Sigmoid colon (tissue), 7 donors: Measurements from ENCODE around the gene RBBP5. TPM values are rescaled to one million over a fixed set of nuclear protein-coding genes. Genes with fewer than 3 reads are reported as not detected.

ENCODE experiments used
- DNase-seq: peaks from one replicate; pipeline ENCODE4 v3.0.0-alpha.2; 2019
- H3K27ac ChIP-seq, 4 donors: fragments of 200-600 bp; sonication (generic); one replicate each; pipeline ENCODE4 v1.5.1; 2016 to 2019; ENCODE audit warnings: mild to moderate bottlenecking in 1 of 4
- H3K27me3 ChIP-seq, 3 donors: fragments of 200-600 bp; sonication (generic); one replicate each; pipeline ENCODE4 v1.5.1; 2019; ENCODE audit warnings: mild to moderate bottlenecking in 1 of 3
- H3K36me3 ChIP-seq, 4 donors: fragments of 200-600 bp; sonication (generic); one replicate each; pipeline ENCODE4 v1.5.1; 2016 to 2019
- H3K4me1 ChIP-seq, 4 donors: fragments of 200-600 bp; sonication (generic); one replicate each; pipeline ENCODE4 v1.5.1; 2017 to 2019
- H3K4me3 ChIP-seq, 4 donors: fragments of 200-600 bp; sonication (generic); one replicate each; pipeline ENCODE4 v1.5.1; 2017 to 2019; ENCODE audit warnings: mild to moderate bottlenecking in 2 of 4, moderate library complexity in 1 of 4
- H3K9me3 ChIP-seq, 4 donors: fragments of 200-600 bp in 3 of 4; sonication (generic) in 3 of 4; one replicate each; pipeline versions ENCODE4 v1.5.1 to v1.6.1; 2013 to 2019
- EP300 ChIP-seq, 4 donors: sonication (generic); formaldehyde crosslinking; IDR thresholded peaks; one replicate each; pipeline ENCODE4 v1.6.1; 2017; ENCODE audit warnings: antibody characterized with exemption in 4 of 4
- POLR2A ChIP-seq, 2 donors: fragments of 450-650 bp; IDR thresholded peaks; one replicate each; pipeline ENCODE4 v1.6.1; 2016; ENCODE audit warnings: antibody characterized with exemption in 2 of 2, mild to moderate bottlenecking in 2 of 2, moderate library complexity in 2 of 2
- POLR2AphosphoS5 ChIP-seq, 4 donors: sonication (generic); formaldehyde crosslinking; IDR thresholded peaks; one replicate each; pipeline ENCODE4 v1.6.1; 2017; ENCODE audit warnings: antibody characterized with exemption in 4 of 4
- WGBS, 2 donors: extraction: QIAGEN DNeasy Blood & Tissue Kit; methylation state at CpG; one replicate each; pipeline ENCODE4 v1.1.7; 2013; 5-methylcytosine and 5-hydroxymethylcytosine counted together
- intact Hi-C: fragments of 100-400 bp; cut with DNase I; formaldehyde crosslinking; loops from one replicate; pipeline ENCODE4 v1.15.1; 2023
- polyA plus RNA-seq, 3 donors: library from polyadenylated mRNA; stranded (reverse); fragments of 200-250 nt; gene quantifications; one replicate each; pipeline ENCODE4 v1.2.3, GENCODE V29; 2013
- total RNA-seq, 4 donors: library from RNA; depleted of rRNA; stranded (reverse); fragments of >200 nt; gene quantifications; one replicate each; pipeline ENCODE4 v1.1.0, GENCODE V29; 2016
- TF ChIP-seq, protein P1 (sequence below), 4 experiments: fragments of 450-650 bp in 3 of 4; fragments of 200-600 bp in 1 of 4; IDR thresholded peaks; one replicate each; pipeline ENCODE4 v1.5.1; 2016 to 2019; ENCODE audit warnings: antibody characterized with exemption in 4 of 4, mild to moderate bottlenecking in 3 of 4, moderate library complexity in 2 of 4
- donor health status: healthy with polysubstance abuse.
- donor health status: Bipolar disorder and iron deficiency.
- donor health status: healthy.

Gene RBBP5, protein sequence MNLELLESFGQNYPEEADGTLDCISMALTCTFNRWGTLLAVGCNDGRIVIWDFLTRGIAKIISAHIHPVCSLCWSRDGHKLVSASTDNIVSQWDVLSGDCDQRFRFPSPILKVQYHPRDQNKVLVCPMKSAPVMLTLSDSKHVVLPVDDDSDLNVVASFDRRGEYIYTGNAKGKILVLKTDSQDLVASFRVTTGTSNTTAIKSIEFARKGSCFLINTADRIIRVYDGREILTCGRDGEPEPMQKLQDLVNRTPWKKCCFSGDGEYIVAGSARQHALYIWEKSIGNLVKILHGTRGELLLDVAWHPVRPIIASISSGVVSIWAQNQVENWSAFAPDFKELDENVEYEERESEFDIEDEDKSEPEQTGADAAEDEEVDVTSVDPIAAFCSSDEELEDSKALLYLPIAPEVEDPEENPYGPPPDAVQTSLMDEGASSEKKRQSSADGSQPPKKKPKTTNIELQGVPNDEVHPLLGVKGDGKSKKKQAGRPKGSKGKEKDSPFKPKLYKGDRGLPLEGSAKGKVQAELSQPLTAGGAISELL
- total RNA-seq (10 to 100 TPM; 12.2 to 36.5 (median 13.9) TPM), polyA plus RNA-seq (1 to 10 TPM; 6.6 to 8.1 (median 7.8) TPM)

DNA sequence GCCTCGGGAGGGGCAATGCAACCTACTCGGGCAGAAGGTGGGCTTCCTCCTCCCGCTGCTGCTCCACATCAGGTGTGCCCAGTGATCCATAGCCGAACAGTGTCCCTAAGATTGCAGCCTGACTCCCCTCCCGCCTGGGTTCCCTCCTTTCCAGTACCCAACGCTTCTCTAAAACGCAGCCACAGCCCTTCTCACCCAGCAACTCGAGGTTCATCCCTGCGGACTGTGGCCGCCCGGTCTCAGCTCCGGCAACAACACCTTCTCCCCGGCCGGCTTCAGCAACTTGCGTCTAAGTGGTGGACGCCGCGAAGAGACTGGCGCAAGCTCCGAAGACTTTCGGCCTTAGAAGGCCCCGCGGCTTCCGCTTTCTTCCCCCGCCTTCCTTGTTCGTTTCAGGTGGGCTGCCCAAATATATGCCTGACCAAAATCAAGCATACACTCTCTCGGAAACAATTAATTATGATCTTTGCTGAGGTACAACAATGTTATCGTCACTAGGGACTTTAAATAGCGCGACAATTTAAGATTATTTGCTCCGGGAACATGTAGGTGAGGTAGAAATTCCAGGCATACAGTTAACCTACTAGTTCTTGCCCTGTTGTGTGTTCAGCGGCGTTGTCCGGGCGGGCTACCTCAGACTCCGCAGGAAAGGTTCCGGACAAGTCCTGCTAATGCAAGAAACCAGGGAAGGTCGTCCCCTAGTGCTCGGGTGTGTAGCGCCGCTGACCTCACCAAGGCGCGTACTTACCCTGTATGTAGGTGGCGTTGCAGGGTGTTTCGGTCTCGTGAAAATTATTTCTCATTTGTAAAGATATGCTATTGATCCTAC, at the start of gene RBBP5:
TSS of gene RBBP5 (minus strand) at position 319 of the 829 bp plus-strand sequence. CDS start at position 214, 105 bp downstream.
- Histone ChIP-seq H3K4me1 (peaks cover 0 to 31% (median 23%) of the 10 kb centered on the region in 4 donors), H3K27me3 (no peaks in the 10 kb centered on the region), H3K9me3 (no peaks in the 10 kb centered on the region), H3K27ac (peak within 1 kb of the TSS; percentile 88 to 93 (median 91)), H3K4me3 (peak within 1 kb of the TSS; percentile 80 to 95 (median 90)), H3K36me3 (peaks cover 0 to 13% (median 0%) of the 10 kb centered on the region in 4 donors)
- 0% methylated on average over 46 of the region's 46 CpGs for WGBS, 2 donors
- TF ChIP-seq POLR2AphosphoS5 (IDR thresholded peaks at IDR 0.05): peak; percentile 78 to 96 (median 88)
- TF ChIP-seq, protein P1, sequence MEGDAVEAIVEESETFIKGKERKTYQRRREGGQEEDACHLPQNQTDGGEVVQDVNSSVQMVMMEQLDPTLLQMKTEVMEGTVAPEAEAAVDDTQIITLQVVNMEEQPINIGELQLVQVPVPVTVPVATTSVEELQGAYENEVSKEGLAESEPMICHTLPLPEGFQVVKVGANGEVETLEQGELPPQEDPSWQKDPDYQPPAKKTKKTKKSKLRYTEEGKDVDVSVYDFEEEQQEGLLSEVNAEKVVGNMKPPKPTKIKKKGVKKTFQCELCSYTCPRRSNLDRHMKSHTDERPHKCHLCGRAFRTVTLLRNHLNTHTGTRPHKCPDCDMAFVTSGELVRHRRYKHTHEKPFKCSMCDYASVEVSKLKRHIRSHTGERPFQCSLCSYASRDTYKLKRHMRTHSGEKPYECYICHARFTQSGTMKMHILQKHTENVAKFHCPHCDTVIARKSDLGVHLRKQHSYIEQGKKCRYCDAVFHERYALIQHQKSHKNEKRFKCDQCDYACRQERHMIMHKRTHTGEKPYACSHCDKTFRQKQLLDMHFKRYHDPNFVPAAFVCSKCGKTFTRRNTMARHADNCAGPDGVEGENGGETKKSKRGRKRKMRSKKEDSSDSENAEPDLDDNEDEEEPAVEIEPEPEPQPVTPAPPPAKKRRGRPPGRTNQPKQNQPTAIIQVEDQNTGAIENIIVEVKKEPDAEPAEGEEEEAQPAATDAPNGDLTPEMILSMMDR (IDR thresholded peaks at IDR 0.05): peak; percentile 49 to 68 (median 56)
- no peak for TF ChIP-seq EP300 (IDR thresholded peaks at IDR 0.05)
- TF ChIP-seq POLR2A (IDR thresholded peaks at IDR 0.05): peak; percentile 69 to 73
- DNase-seq: peak; percentile 97
- intact Hi-C loops: loop anchor here (5.0 kb wide), 1 partner anchor 135 kb away; no protein-coding TSS in a partner anchor

DNA sequence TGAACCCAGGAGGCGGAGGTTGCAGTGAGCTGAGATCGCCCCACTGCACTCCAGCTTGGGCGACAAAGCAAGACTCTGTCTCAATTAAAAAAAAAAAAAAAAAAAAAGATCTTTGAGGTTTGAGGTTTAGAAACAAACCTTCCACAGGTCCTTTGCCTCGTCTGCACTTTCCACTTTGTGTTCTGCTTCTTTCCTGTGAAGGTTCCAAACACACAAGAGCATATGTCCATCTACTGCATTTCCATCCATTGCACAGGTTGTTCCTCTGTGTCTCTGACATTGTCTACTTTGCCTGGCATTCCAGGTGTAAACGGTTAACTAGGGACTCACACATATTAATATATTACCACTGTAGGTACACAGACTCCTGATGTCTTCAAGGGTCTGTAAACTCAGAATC, 49.6 kb upstream of the RBBP5 start:
- intact Hi-C loops: no loop called here
- WGBS, 2 donors: 66 to 87% methylated on average over 5 of the region's 5 CpGs

DNA sequence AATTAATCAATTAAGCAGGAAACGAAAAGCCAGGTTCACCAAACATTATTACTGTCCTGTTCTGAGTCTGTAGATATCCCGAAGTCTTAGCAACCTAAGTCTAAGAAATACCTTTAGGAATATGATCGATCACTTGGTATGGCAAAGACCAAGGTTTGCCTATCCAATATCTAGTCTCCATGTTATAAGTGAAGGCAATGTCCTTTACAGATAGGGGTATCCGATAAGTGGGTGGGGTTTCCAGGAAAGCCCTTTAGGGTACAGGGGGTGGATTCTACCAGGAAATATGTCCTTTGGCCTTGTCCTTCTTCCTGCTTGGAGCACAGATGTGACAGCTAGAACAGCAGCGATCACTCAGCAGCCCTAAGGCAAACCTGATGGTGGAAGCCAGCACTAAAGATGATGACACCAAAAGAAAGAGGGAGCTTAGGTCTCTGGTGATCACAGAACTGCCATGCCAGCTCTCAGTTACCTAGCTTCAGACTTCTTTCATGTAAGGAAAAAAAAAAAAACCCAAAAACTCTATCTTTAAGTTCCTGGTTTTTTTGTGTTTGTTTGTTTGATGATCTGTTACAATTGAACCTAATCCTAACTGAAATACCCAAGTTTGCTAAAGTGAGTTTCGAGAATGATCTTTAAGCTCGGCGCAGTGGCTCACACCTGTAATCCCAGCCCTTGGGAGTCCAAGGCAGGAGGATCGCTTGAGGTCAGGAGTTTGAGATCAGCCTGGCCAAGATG, 48.9 kb upstream of the RBBP5 start:
- peaks cover 0 to 45% (median 7%) of the 10 kb centered on the region in 4 donors for H3K36me3 ChIP-seq
- no peak overlapping the region for H3K27ac ChIP-seq
- DNase-seq: no peak
- H3K27me3 ChIP-seq: no peaks in the 10 kb centered on the region
- peaks cover 0 to 18% (median 13%) of the 10 kb centered on the region in 4 donors for H3K4me1 ChIP-seq
- H3K4me3 ChIP-seq: no peak overlapping the region
- intact Hi-C loops: no loop called here
- TF ChIP-seq, protein P1 (IDR thresholded peaks at IDR 0.05): no peak
- TF ChIP-seq POLR2A (IDR thresholded peaks at IDR 0.05): no peak
- TF ChIP-seq POLR2AphosphoS5 (IDR thresholded peaks at IDR 0.05): no peak
- TF ChIP-seq EP300 (IDR thresholded peaks at IDR 0.05): no peak
- WGBS, 2 donors: 85 to 93% methylated on average over 9 of the region's 9 CpGs
- no peaks in the 10 kb centered on the region for H3K9me3 ChIP-seq

More for the DNA sequence above, 49.6 kb upstream of the RBBP5 start:
- Histone ChIP-seq H3K4me3 (no peak overlapping the region), H3K27ac (no peak overlapping the region), H3K4me1 (peaks cover 0 to 24% (median 18%) of the 10 kb centered on the region in 4 donors), H3K27me3 (no peaks in the 10 kb centered on the region), H3K9me3 (no peaks in the 10 kb centered on the region), H3K36me3 (peaks cover 0 to 43% (median 7%) of the 10 kb centered on the region in 4 donors)
- TF ChIP-seq, protein P1 (IDR thresholded peaks at IDR 0.05): no peak
- no peak for TF ChIP-seq POLR2A (IDR thresholded peaks at IDR 0.05)
- TF ChIP-seq POLR2AphosphoS5 (IDR thresholded peaks at IDR 0.05): no peak
- no peak for TF ChIP-seq EP300 (IDR thresholded peaks at IDR 0.05)
- DNase-seq: no peak

DNA sequence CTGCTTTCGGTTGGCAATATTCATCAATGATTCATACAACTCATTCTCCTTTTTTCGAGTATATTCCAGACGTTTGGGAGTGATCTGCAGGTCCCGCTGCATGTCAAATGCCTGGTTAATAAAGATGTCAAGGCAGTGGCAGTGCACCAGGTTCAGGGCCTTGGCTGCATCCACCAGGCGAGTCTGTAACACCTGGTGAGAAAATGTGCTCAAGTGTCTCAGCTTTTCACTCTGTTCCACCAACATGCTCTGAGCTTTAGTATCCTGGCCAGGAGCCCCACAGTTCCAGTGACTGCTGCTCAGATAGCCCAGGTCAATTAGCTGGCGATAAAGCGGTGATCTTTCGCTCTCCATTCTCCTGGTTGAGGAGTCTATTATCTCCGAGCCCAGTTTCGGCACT, 47.5 kb upstream of the RBBP5 start:
- Histone ChIP-seq H3K27me3 (no peaks in the 10 kb centered on the region), H3K36me3 (peaks cover 0 to 45% (median 7%) of the 10 kb centered on the region in 4 donors), H3K4me1 (peaks cover 0 to 6% (median 3%) of the 10 kb centered on the region in 4 donors), H3K4me3 (no peak overlapping the region), H3K9me3 (no peaks in the 10 kb centered on the region), H3K27ac (no peak overlapping the region)
- 94 to 95% methylated on average over 10 of the region's 10 CpGs for WGBS, 2 donors
- TF ChIP-seq POLR2A (IDR thresholded peaks at IDR 0.05) (no peak), EP300 (IDR thresholded peaks at IDR 0.05) (no peak), POLR2AphosphoS5 (IDR thresholded peaks at IDR 0.05) (no peak)
- TF ChIP-seq, protein P1 (IDR thresholded peaks at IDR 0.05): no peak
- DNase-seq: no peak
- intact Hi-C loops: no loop called here
